PFSK-1 (cell line): ENCODE data around the gene MYDGF.

Experiments
- FOXP2 ChIP-seq: optimal IDR thresholded peaks from 2 replicates; pipeline ENCODE3; 2011; ENCODE audit warnings: borderline replicate concordance, control low read depth, inconsistent platforms; ENCODE audit not compliant: insufficient read depth; ENCODE audit errors: extremely low read length, extremely low read depth
- POLR2AphosphoS5 ChIP-seq: IDR thresholded peaks from 2 replicates; pipeline ENCODE4 v1.6.1; 2012; ENCODE audit warnings: low read depth, mild to moderate bottlenecking, control low read depth, low read length, moderate library complexity
- SIN3A ChIP-seq: IDR thresholded peaks from 2 replicates; pipeline ENCODE4 v1.6.1; 2012; ENCODE audit warnings: mild to moderate bottlenecking, low read length, moderate library complexity, borderline replicate concordance; ENCODE audit not compliant: insufficient read depth
- TAF1 ChIP-seq: IDR thresholded peaks from 2 replicates; pipeline ENCODE4 v1.6.1; 2012; ENCODE audit warnings: low read length, control low read depth, borderline replicate concordance; ENCODE audit not compliant: insufficient read depth
- TF ChIP-seq, protein P1 (sequence below), 2 experiments: IDR thresholded peaks; 2 replicates each; pipeline versions ENCODE4 v1.6.1 to v1.8.0; 2011 to 2012; ENCODE audit warnings: low read depth in 2 of 2, low read length in 2 of 2, control low read depth in 1 of 2, inconsistent platforms in 1 of 2, mild to moderate bottlenecking in 1 of 2, moderate library complexity in 1 of 2; ENCODE audit not compliant: insufficient read depth in 1 of 2

MYDGF gene

GRCh38 chr19:4710281-4710600 lies 40.1 kb upstream of the MYDGF start:
- TF ChIP-seq SIN3A (no peak), TAF1 (no peak), POLR2AphosphoS5 (no peak), FOXP2 (no peak)
- TF ChIP-seq, protein P1, sequence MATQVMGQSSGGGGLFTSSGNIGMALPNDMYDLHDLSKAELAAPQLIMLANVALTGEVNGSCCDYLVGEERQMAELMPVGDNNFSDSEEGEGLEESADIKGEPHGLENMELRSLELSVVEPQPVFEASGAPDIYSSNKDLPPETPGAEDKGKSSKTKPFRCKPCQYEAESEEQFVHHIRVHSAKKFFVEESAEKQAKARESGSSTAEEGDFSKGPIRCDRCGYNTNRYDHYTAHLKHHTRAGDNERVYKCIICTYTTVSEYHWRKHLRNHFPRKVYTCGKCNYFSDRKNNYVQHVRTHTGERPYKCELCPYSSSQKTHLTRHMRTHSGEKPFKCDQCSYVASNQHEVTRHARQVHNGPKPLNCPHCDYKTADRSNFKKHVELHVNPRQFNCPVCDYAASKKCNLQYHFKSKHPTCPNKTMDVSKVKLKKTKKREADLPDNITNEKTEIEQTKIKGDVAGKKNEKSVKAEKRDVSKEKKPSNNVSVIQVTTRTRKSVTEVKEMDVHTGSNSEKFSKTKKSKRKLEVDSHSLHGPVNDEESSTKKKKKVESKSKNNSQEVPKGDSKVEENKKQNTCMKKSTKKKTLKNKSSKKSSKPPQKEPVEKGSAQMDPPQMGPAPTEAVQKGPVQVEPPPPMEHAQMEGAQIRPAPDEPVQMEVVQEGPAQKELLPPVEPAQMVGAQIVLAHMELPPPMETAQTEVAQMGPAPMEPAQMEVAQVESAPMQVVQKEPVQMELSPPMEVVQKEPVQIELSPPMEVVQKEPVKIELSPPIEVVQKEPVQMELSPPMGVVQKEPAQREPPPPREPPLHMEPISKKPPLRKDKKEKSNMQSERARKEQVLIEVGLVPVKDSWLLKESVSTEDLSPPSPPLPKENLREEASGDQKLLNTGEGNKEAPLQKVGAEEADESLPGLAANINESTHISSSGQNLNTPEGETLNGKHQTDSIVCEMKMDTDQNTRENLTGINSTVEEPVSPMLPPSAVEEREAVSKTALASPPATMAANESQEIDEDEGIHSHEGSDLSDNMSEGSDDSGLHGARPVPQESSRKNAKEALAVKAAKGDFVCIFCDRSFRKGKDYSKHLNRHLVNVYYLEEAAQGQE (IDR thresholded peaks at IDR 0.05; ENCODE audit: insufficient read depth in 1 of 2, low read depth in 2 of 2, low read length in 2 of 2): no peak

DNA sequence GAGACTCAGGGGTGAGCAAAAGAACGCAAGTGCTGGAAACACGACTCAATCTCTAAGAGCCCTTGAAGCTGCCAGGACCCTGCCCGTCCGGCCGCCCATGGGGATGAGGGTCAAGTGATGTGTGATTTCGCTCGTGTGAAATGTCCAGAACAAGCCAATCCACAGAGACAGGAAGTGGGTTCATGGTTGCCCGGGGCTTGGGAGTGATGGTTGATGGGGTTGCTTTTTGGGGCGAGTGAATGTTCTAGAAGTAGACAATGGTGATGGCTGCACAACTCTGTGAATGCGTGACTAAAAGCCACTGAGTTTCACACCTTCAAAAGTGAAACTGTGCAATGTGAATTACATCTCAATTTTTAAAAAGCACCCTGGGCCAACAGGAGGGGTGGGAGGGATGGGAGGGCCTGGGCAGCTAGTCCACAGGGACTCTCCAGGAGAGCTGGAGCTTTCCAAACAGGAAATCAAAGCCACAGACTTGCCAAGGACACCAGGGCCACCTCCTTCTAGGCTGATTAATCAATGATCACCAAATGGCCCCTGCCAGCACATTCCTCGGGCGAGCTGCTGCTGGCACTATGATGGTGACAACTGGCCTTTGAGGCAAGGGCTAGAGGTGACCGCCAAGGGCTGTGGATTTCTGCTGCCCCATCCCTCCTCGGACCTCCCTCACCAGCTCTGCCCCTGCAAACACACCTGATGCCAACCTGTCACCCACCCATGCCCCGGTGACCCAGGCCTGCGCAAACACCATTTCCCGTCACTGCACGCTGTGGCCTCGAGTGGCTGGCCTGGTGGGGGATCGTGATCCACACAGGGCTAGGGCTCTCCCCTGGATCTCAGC lies 39.5 kb upstream of the MYDGF start:
- TF ChIP-seq TAF1: no peak
- no peak for TF ChIP-seq SIN3A
- TF ChIP-seq FOXP2: no peak
- TF ChIP-seq, protein P1 (IDR thresholded peaks at IDR 0.05; ENCODE audit: insufficient read depth in 1 of 2, low read depth in 2 of 2, low read length in 2 of 2): no peak
- no peak for TF ChIP-seq POLR2AphosphoS5

- TF ChIP-seq, protein P1 (IDR thresholded peaks at IDR 0.05; ENCODE audit: insufficient read depth in 1 of 2, low read depth in 2 of 2, low read length in 2 of 2): no peak
- TF ChIP-seq FOXP2 (no peak), SIN3A (no peak), POLR2AphosphoS5 (no peak), TAF1 (no peak)
Measured at GRCh38 chr19:4707956-4708650, 38.0 kb upstream of the MYDGF start.

DNA sequence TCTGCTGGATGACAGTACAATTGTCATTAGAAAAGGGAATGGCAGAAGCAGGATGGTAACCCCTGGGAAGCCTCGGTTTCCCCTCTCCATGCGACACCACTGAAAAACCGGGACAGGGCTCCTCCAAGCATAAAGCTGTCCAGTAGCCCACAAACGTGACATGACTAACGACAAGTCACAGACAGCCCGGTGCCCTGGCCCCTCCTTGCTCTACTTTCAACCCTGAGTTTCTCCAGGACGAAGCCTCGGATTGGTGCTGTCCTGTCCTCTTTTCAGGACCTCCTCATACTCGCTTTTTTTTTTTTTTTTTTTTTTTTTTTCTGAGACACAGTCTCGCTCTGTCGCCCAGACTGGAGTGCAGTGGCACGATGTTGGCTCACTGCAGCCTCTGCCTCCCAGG lies 37.2 kb upstream of the MYDGF start:
- TF ChIP-seq POLR2AphosphoS5 (no peak), SIN3A (no peak), TAF1 (no peak), FOXP2 (no peak)
- TF ChIP-seq, protein P1 (IDR thresholded peaks at IDR 0.05; ENCODE audit: insufficient read depth in 1 of 2, low read depth in 2 of 2, low read length in 2 of 2): no peak
